Measurements from ENCODE around the gene CREBBP.

DNA sequence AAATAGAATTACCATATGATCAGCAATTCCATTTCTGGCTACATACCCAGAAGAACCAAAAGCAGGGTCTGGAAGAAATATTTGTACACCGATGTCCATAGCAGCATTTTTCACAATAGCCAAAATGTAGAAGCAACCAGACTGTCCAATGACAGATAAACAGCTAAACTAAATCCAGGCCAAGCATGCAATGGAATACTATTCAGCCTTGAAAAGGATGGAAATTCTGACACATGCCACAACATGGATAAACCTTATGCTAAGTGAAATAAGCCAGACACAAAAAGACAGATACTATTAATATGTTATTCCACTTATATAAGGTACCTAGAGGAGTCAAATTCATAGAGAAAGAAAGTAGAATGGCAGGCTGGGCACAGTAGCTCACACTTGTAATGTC lies 25.9 kb upstream of the CREBBP start:
- TF ChIP-seq POLR2A (IDR thresholded peaks at IDR 0.05; ENCODE audit: low read length) = no peak
- TF ChIP-seq GATA1 (IDR thresholded peaks at IDR 0.05; ENCODE audit: low read depth, low read length) = no peak

All from erythroblast (primary cell).